ENCODE results near the gene PFN1. TPM values are rescaled to one million over a fixed set of nuclear protein-coding genes. Genes with fewer than 3 reads are reported as not detected.
A peak's percentile ranks its signal among the peaks of the same experiment; 100 is the strongest.

PFN1 gene
- total and polyA plus RNA-seq, 8 donors, result 218 to 789 (median 594) TPM

GRCh38 chr17:4973256-4974114 lies 25.2 kb upstream of the PFN1 start:
- Histone ChIP-seq H3K4me3 (no peak overlapping the region), H3K27me3 (no peaks in the 10 kb centered on the region), H3K36me3 (peaks cover 53 to 96% (median 93%) of the 10 kb centered on the region in 4 donors), H3K27ac (peak overlapping the region in 2 of 5 donors; percentile 29 to 54), H3K4me1 (peaks cover 13 to 49% (median 16%) of the 10 kb centered on the region in 4 donors), H3K9me3 (no peaks in the 10 kb centered on the region)
- DNase-seq, result no peak
- WGBS, 5 donors, result 87 to 96% (median 93%) methylated on average over 4 to 10 of the region's 10 CpGs
- intact Hi-C loops (cut with DNase I; ENCODE audit: low total_unique reads), result loop anchor here (10.0 kb wide), 2 partner anchors 69 to 91 kb away; partner anchors contain the start of gene CHRNE
- TF ChIP-seq EP300 (IDR thresholded peaks at IDR 0.05), result no peak
- TF ChIP-seq CTCF (IDR thresholded peaks at IDR 0.05), result no peak
- no peak for TF ChIP-seq POLR2A (IDR thresholded peaks at IDR 0.05)
- no peak for TF ChIP-seq POLR2AphosphoS5 (IDR thresholded peaks at IDR 0.05)

GRCh38 chr17:4972752-4973151 lies 24.4 kb upstream of the PFN1 start:
- TF ChIP-seq CTCF (IDR thresholded peaks at IDR 0.05), result no peak
- no peak for TF ChIP-seq EP300 (IDR thresholded peaks at IDR 0.05)
- TF ChIP-seq POLR2AphosphoS5 (IDR thresholded peaks at IDR 0.05), result no peak
- TF ChIP-seq POLR2A (IDR thresholded peaks at IDR 0.05), result no peak
- H3K36me3 ChIP-seq, result peaks cover 45 to 89% (median 85%) of the 10 kb centered on the region in 4 donors
- peaks cover 20 to 48% (median 22%) of the 10 kb centered on the region in 4 donors for H3K4me1 ChIP-seq
- intact Hi-C loops (cut with DNase I; ENCODE audit: low total_unique reads), result loop anchor here (10.0 kb wide), 2 partner anchors 68 to 92 kb away; partner anchors contain the start of gene CHRNE
- DNase-seq, result no peak
- no peaks in the 10 kb centered on the region for H3K9me3 ChIP-seq
- H3K4me3 ChIP-seq, result no peak overlapping the region
- H3K27ac ChIP-seq, result peak overlapping the region in 2 of 5 donors; percentile 29 to 54
- WGBS, 5 donors, result 81 to 87% (median 82%) methylated on average over 12 of the region's 12 CpGs
- H3K27me3 ChIP-seq, result no peaks in the 10 kb centered on the region

GRCh38 chr17:4972322-4972721 lies 24.0 kb upstream of the PFN1 start:
- intact Hi-C loops (cut with DNase I; ENCODE audit: low total_unique reads), result loop anchor here (10.0 kb wide), 2 partner anchors 68 to 92 kb away; partner anchors contain the start of gene CHRNE
- H3K27ac ChIP-seq, result peak overlapping the region in 4 of 5 donors; percentile 8 to 54 (median 22)
- no peak for DNase-seq
- H3K4me3 ChIP-seq, result no peak overlapping the region
- no peaks in the 10 kb centered on the region for H3K9me3 ChIP-seq
- H3K4me1 ChIP-seq, result peaks cover 20 to 48% (median 22%) of the 10 kb centered on the region in 4 donors
- H3K36me3 ChIP-seq, result peaks cover 41 to 85% (median 81%) of the 10 kb centered on the region in 4 donors
- TF ChIP-seq EP300 (IDR thresholded peaks at IDR 0.05) (no peak), POLR2AphosphoS5 (IDR thresholded peaks at IDR 0.05) (no peak), POLR2A (IDR thresholded peaks at IDR 0.05) (no peak), CTCF (IDR thresholded peaks at IDR 0.05) (no peak)
- 82 to 93% (median 91%) methylated on average over 11 to 12 of the region's 12 CpGs for WGBS, 5 donors
- no peaks in the 10 kb centered on the region for H3K27me3 ChIP-seq

GRCh38 chr17:4971826-4972225 lies 23.5 kb upstream of the PFN1 start:
- H3K27ac ChIP-seq, result peak overlapping the region in 4 of 5 donors; percentile 8 to 54 (median 22)
- no peak for DNase-seq
- 67 to 89% (median 84%) methylated on average over 6 of the region's 6 CpGs for WGBS, 5 donors
- no peaks in the 10 kb centered on the region for H3K27me3 ChIP-seq
- H3K36me3 ChIP-seq, result peaks cover 36 to 80% (median 76%) of the 10 kb centered on the region in 4 donors
- no peak overlapping the region for H3K4me3 ChIP-seq
- no peaks in the 10 kb centered on the region for H3K9me3 ChIP-seq
- no peak for TF ChIP-seq POLR2AphosphoS5 (IDR thresholded peaks at IDR 0.05)
- no peak for TF ChIP-seq EP300 (IDR thresholded peaks at IDR 0.05)
- TF ChIP-seq POLR2A (IDR thresholded peaks at IDR 0.05), result no peak
- TF ChIP-seq CTCF (IDR thresholded peaks at IDR 0.05), result no peak
- intact Hi-C loops (cut with DNase I; ENCODE audit: low total_unique reads), result loop anchor here (10.0 kb wide), 2 partner anchors 67 to 93 kb away; partner anchors contain the start of gene CHRNE
- H3K4me1 ChIP-seq, result peaks cover 20 to 48% (median 22%) of the 10 kb centered on the region in 4 donors
